IMR-90 (cell line): ENCODE results near the gene SLC9A1. TPM values are rescaled to one million over a fixed set of nuclear protein-coding genes. Genes with fewer than 3 reads are reported as not detected.

ENCODE experiments used
- ATAC-seq: fragments of 200-7000 bp; cut with Tn5 transposase; 2 replicates; pipeline ENCODE4 v1.9.1; 2020; ENCODE audit warnings: low read depth, mild to moderate bottlenecking, moderate library complexity
- BruUV-seq: library from RNA; stranded (reverse); fragments of 400-500 nt; replicated peaks from 2 replicates; lab custom pipeline; 2021; lab: Mats Ljungman, UMichigan
- CTCF ChIA-PET: fragments of 300-600 bp; formaldehyde crosslinking; extraction: SDS; loops from one replicate; lab custom pipeline; 2021; ENCODE audit warnings: antibody characterized with exemption; lab: Yijun Ruan, JAX
- POLR2A ChIA-PET: fragments of 300-600 bp; sonication (Branson Sonifier 250); formaldehyde crosslinking; loops from one replicate; lab custom pipeline; 2022; ENCODE audit warnings: antibody characterized with exemption; ENCODE audit not compliant: unreplicated experiment; lab: Charles Lee
- DNase-seq: peaks from one replicate; pipeline ENCODE4 v3.0.0; 2013
- H2AFZ ChIP-seq: replicated peaks from 2 replicates; pipeline ENCODE3; 2013; ENCODE audit warnings: low read length, mild to moderate bottlenecking; ENCODE audit not compliant: poor library complexity
- H2AK5ac ChIP-seq: 2 replicates; pipeline ENCODE4 v1.6.1; 2013; ENCODE audit warnings: low read depth, low read length, inconsistent platforms
- H2AK9ac ChIP-seq: replicated peaks from 2 replicates; pipeline ENCODE3; 2013; ENCODE audit warnings: mild to moderate bottlenecking, low read depth, low read length, moderate library complexity; ENCODE audit not compliant: poor library complexity
- H2BK120ac ChIP-seq: 2 replicates; pipeline ENCODE4 v1.6.1; 2013; ENCODE audit warnings: low read depth, low read length, inconsistent platforms
- H2BK15ac ChIP-seq: 3 replicates; pipeline ENCODE4 v1.6.1; 2013; ENCODE audit warnings: low read depth, low read length, inconsistent platforms
- H2BK20ac ChIP-seq: 2 replicates; pipeline ENCODE4 v1.6.1; 2013; ENCODE audit warnings: low read depth, mild to moderate bottlenecking, inconsistent platforms, low read length, moderate library complexity
- H2BK5ac ChIP-seq: 2 replicates; pipeline ENCODE4 v1.6.1; 2013; ENCODE audit warnings: mild to moderate bottlenecking, low read depth, low read length, inconsistent platforms; ENCODE audit not compliant: poor library complexity, severe bottlenecking
- H3K14ac ChIP-seq: replicated peaks from 2 replicates; pipeline ENCODE4 v1.6.1; 2013; ENCODE audit warnings: low read depth, low read length, inconsistent platforms
- H3K18ac ChIP-seq: 2 replicates; pipeline ENCODE4 v1.6.1; 2013; ENCODE audit warnings: low read depth, low read length, control low read depth
- H3K23ac ChIP-seq: 2 replicates; pipeline ENCODE4 v1.6.1; 2013; ENCODE audit warnings: low read depth, low read length, inconsistent platforms
- H3K27ac ChIP-seq: 2 replicates; pipeline ENCODE4 v1.5.1; 2013; ENCODE audit warnings: mild to moderate bottlenecking, control low read depth, low read length; ENCODE audit not compliant: insufficient read depth
- H3K27me3 ChIP-seq: 2 replicates; pipeline ENCODE4 v1.6.1; 2013; ENCODE audit warnings: low read length; ENCODE audit not compliant: control insufficient read depth, insufficient read depth
- H3K36me3 ChIP-seq: 2 replicates; pipeline ENCODE4 v1.6.1; 2013; ENCODE audit warnings: low read length, mixed read lengths; ENCODE audit not compliant: control insufficient read depth, insufficient read depth
- H3K4ac ChIP-seq: 2 replicates; pipeline ENCODE4 v1.6.1; 2013; ENCODE audit warnings: low read depth, low read length, inconsistent platforms
- H3K4me1 ChIP-seq: 2 replicates; pipeline ENCODE4 v1.6.1; 2013; ENCODE audit warnings: low read length, mixed read lengths; ENCODE audit not compliant: control insufficient read depth, insufficient read depth
- H3K4me2 ChIP-seq: 2 replicates; pipeline ENCODE4 v1.6.1; 2013; ENCODE audit warnings: low read depth, mild to moderate bottlenecking, control low read depth, low read length, moderate library complexity
- H3K4me3 ChIP-seq: 2 replicates; pipeline ENCODE4 v1.5.1; 2013; ENCODE audit warnings: low read depth, mild to moderate bottlenecking, control low read depth, low read length, moderate library complexity; ENCODE audit not compliant: insufficient read depth
- H3K56ac ChIP-seq: 2 replicates; pipeline ENCODE4 v1.6.1; 2013; ENCODE audit warnings: low read length, inconsistent platforms; ENCODE audit not compliant: insufficient read depth; ENCODE audit errors: extremely low read depth
- H3K79me1 ChIP-seq, 2 experiments: 2 replicates each; pipeline ENCODE4 v1.6.1; 2013; ENCODE audit warnings: low read length in 2 of 2, inconsistent platforms in 1 of 2, low read depth in 1 of 2
- H3K9ac ChIP-seq: 2 replicates; pipeline ENCODE4 v1.6.1; 2013; ENCODE audit warnings: low read depth, low read length, control low read depth
- H3K9me1 ChIP-seq: 2 replicates; pipeline ENCODE4 v1.6.1; 2013; ENCODE audit warnings: low read length, inconsistent platforms; ENCODE audit not compliant: insufficient read depth
- H3K9me3 ChIP-seq: 2 replicates; pipeline ENCODE4 v1.6.1; 2013; ENCODE audit warnings: low read length; ENCODE audit not compliant: control insufficient read depth, insufficient read depth
- H4K20me1 ChIP-seq: 2 replicates; pipeline ENCODE4 v1.6.1; 2013; ENCODE audit warnings: low read length, inconsistent platforms; ENCODE audit not compliant: insufficient read depth
- H4K5ac ChIP-seq: 2 replicates; pipeline ENCODE4 v1.6.1; 2013; ENCODE audit warnings: mild to moderate bottlenecking, low read depth, low read length, control low read depth
- H4K8ac ChIP-seq, 2 experiments: 2 replicates each; pipeline ENCODE4 v1.6.1; 2013; ENCODE audit warnings: low read depth in 2 of 2, low read length in 2 of 2, control low read depth in 1 of 2, inconsistent platforms in 1 of 2
- H4K91ac ChIP-seq: 2 replicates; pipeline ENCODE4 v1.6.1; 2013; ENCODE audit warnings: low read depth, low read length, inconsistent platforms; ENCODE audit not compliant: insufficient read depth
- BHLHE40 ChIP-seq: fragments of 150-350 bp; IDR thresholded peaks from 2 replicates; pipeline ENCODE4 v1.6.1; 2016; ENCODE audit warnings: mild to moderate bottlenecking, low read depth, low read length
- CHD1 ChIP-seq: IDR thresholded peaks from 2 replicates; pipeline ENCODE4 v1.6.1; 2012; ENCODE audit warnings: low read depth, low read length, improper control_type of control experiment
- MAFK ChIP-seq: IDR thresholded peaks from 2 replicates; pipeline ENCODE4 v1.6.1; 2012; ENCODE audit warnings: low read depth, low read length, improper control_type of control experiment
- MAZ ChIP-seq: IDR thresholded peaks from 2 replicates; pipeline ENCODE4 v1.6.1; 2012; ENCODE audit warnings: low read depth, mild to moderate bottlenecking, low read length, improper control_type of control experiment, moderate library complexity, borderline replicate concordance
- NFE2L2 ChIP-seq: fragments of 150-350 bp; IDR thresholded peaks from 2 replicates; pipeline ENCODE4 v1.6.1; 2016; ENCODE audit warnings: low read depth, mild to moderate bottlenecking, low read length
- RAD21 ChIP-seq: IDR thresholded peaks from 2 replicates; pipeline ENCODE4 v1.6.1; 2012; ENCODE audit warnings: low read length, improper control_type of control experiment
- RCOR1 ChIP-seq: IDR thresholded peaks from 2 replicates; pipeline ENCODE4 v1.6.1; 2012; ENCODE audit warnings: mild to moderate bottlenecking, low read length, improper control_type of control experiment; ENCODE audit not compliant: insufficient replicate concordance
- USF2 ChIP-seq: fragments of 150-350 bp; IDR thresholded peaks from 2 replicates; pipeline ENCODE4 v1.6.1; 2017; ENCODE audit warnings: mild to moderate bottlenecking, antibody characterized with exemption, low read length, low read depth
- WGBS, 2 experiments: methylation state at CpG; one replicate each; pipeline versions ENCODE4 v1.1.5 to v1.1.7; 2013; ENCODE audit warnings: missing lambda C conversion rate in 2 of 2; ENCODE audit not compliant: insufficient read length in 1 of 2; ENCODE audit errors: extremely low coverage in 2 of 2; 5-methylcytosine and 5-hydroxymethylcytosine counted together
- dilution Hi-C: fragments of 300-500 bp; cut with HindIII; formaldehyde crosslinking; loops from one replicate; pipeline ENCODE4 v1.14.3; 2018; ENCODE audit warnings: low sequenced_read_pairs; ENCODE audit not compliant: unreplicated experiment
- in situ Hi-C: fragments of 300-500 bp; cut with MboI; formaldehyde crosslinking; loops from 3 replicates; pipeline ENCODE4 v1.14.3; 2019; ENCODE audit warnings: low sequenced_read_pairs, inconsistent platforms, mixed read lengths
- intact Hi-C: fragments of 100-400 bp; cut with micrococcal nuclease; formaldehyde crosslinking; loops from 2 replicates; pipeline ENCODE4 v1.10.0; 2022
- polyA plus RNA-seq, 3 experiments: library from polyadenylated mRNA; depleted of rRNA; stranded (reverse); fragments of >200 nt; gene quantifications; 2 replicates each; pipeline ENCODE4 v1.2.3, GENCODE V29; 2012; ENCODE audit warnings: low replicate concordance in 1 of 3
- total RNA-seq: library from RNA; depleted of rRNA; stranded (reverse); fragments of >200 nt; gene quantifications from 2 replicates; pipeline ENCODE4 v1.2.3, GENCODE V29; 2012
- TF ChIP-seq, protein P1 (sequence below): conservative IDR thresholded peaks from 2 replicates; pipeline ENCODE4 v1.5.1; 2012; ENCODE audit warnings: mild to moderate bottlenecking, low read depth, low read length, improper control_type of control experiment
- TF ChIP-seq, protein P2 (sequence below): fragments of 150-350 bp; IDR thresholded peaks from 2 replicates; pipeline ENCODE4 v1.6.1; 2016; ENCODE audit warnings: low read depth, mild to moderate bottlenecking, low read length, moderate library complexity, borderline replicate concordance

The SLC9A1 gene
- total and polyA plus RNA-seq, 2 of the 4 experiments (the other 2 are of a cell fraction): 2.0 to 21.2 TPM

GRCh38 chr1:27084107-27084506, 70.8 kb downstream of the SLC9A1 start:
- Histone ChIP-seq H3K4me1 (no peaks in the 10 kb centered on the region), H3K9ac (no peak overlapping the region), H4K20me1 (no peaks in the 10 kb centered on the region), H3K18ac (no peak overlapping the region), H2AK9ac (no peak overlapping the region), H4K91ac (no peak overlapping the region), H3K9me1 (peaks cover 6% of the 10 kb centered on the region; the same call in 1 of the 2 replicates), H2AFZ (no peak overlapping the region), H3K4me2 (no peak overlapping the region), H2AK5ac (no peak overlapping the region), H3K36me3 (no peaks in the 10 kb centered on the region), H3K23ac (no peak overlapping the region), H3K56ac (no peak overlapping the region), H3K14ac (no peak overlapping the region), H2BK20ac (no peak overlapping the region), H3K27me3 (peaks cover 20% of the 10 kb centered on the region), H4K8ac (no peak overlapping the region), H3K27ac (no peak overlapping the region), H3K9me3 (peaks cover 9% of the 10 kb centered on the region), H2BK120ac (no peak overlapping the region), H2BK15ac (no peak overlapping the region), H4K5ac (no peak overlapping the region), H2BK5ac (no peak overlapping the region), H3K4me3 (no peak overlapping the region), H3K79me1 (no peaks in the 10 kb centered on the region), H3K4ac (no peak overlapping the region)
- ATAC-seq (no peak), DNase-seq (no peak)
- intact Hi-C loops (no loop called here), in situ Hi-C loops (no loop called here), dilution Hi-C loops (no loop called here)
- TF ChIP-seq MAZ (no peak), RCOR1 (no peak), CHD1 (no peak), BHLHE40 (no peak), MAFK (no peak), RAD21 (no peak), USF2 (no peak), NFE2L2 (no peak)
- TF ChIP-seq, protein P1, sequence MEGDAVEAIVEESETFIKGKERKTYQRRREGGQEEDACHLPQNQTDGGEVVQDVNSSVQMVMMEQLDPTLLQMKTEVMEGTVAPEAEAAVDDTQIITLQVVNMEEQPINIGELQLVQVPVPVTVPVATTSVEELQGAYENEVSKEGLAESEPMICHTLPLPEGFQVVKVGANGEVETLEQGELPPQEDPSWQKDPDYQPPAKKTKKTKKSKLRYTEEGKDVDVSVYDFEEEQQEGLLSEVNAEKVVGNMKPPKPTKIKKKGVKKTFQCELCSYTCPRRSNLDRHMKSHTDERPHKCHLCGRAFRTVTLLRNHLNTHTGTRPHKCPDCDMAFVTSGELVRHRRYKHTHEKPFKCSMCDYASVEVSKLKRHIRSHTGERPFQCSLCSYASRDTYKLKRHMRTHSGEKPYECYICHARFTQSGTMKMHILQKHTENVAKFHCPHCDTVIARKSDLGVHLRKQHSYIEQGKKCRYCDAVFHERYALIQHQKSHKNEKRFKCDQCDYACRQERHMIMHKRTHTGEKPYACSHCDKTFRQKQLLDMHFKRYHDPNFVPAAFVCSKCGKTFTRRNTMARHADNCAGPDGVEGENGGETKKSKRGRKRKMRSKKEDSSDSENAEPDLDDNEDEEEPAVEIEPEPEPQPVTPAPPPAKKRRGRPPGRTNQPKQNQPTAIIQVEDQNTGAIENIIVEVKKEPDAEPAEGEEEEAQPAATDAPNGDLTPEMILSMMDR: no peak
- TF ChIP-seq, protein P2, sequence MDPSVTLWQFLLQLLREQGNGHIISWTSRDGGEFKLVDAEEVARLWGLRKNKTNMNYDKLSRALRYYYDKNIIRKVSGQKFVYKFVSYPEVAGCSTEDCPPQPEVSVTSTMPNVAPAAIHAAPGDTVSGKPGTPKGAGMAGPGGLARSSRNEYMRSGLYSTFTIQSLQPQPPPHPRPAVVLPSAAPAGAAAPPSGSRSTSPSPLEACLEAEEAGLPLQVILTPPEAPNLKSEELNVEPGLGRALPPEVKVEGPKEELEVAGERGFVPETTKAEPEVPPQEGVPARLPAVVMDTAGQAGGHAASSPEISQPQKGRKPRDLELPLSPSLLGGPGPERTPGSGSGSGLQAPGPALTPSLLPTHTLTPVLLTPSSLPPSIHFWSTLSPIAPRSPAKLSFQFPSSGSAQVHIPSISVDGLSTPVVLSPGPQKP: no peak
- POLR2A ChIA-PET: no interaction called here
- WGBS, 2 experiments: 63% methylated on average over 2 of the region's 4 CpGs; no CpG with 5 or more reads in 1 of the 2 experiments
- BruUV-seq: no TSS peak
- CTCF ChIA-PET: interaction anchor here (1.3 kb wide), 1 partner anchor 40 kb away, joined by 3 read pairs; no protein-coding TSS in a partner anchor
